IMR-90 (cell line): ENCODE measurements around the gene ITGB5. TPM values are rescaled to one million over a fixed set of nuclear protein-coding genes. Genes with fewer than 3 reads are reported as not detected.

Source experiments
- ATAC-seq: fragments of 200-7000 bp; cut with Tn5 transposase; 2 replicates; pipeline ENCODE4 v1.9.1; 2020; ENCODE audit warnings: low read depth, mild to moderate bottlenecking, moderate library complexity
- BruUV-seq: library from RNA; stranded (reverse); fragments of 400-500 nt; replicated peaks from 2 replicates; lab custom pipeline; 2021; lab: Mats Ljungman, UMichigan
- CTCF ChIA-PET: fragments of 300-600 bp; formaldehyde crosslinking; extraction: SDS; loops from one replicate; lab custom pipeline; 2021; ENCODE audit warnings: antibody characterized with exemption; lab: Yijun Ruan, JAX
- POLR2A ChIA-PET: fragments of 300-600 bp; sonication (Branson Sonifier 250); formaldehyde crosslinking; loops from one replicate; lab custom pipeline; 2022; ENCODE audit warnings: antibody characterized with exemption; ENCODE audit not compliant: unreplicated experiment; lab: Charles Lee
- DNase-seq: peaks from one replicate; pipeline ENCODE4 v3.0.0; 2013
- H2AFZ ChIP-seq: replicated peaks from 2 replicates; pipeline ENCODE3; 2013; ENCODE audit warnings: low read length, mild to moderate bottlenecking; ENCODE audit not compliant: poor library complexity
- H2AK5ac ChIP-seq: 2 replicates; pipeline ENCODE4 v1.6.1; 2013; ENCODE audit warnings: low read depth, low read length, inconsistent platforms
- H2AK9ac ChIP-seq: replicated peaks from 2 replicates; pipeline ENCODE3; 2013; ENCODE audit warnings: mild to moderate bottlenecking, low read depth, low read length, moderate library complexity; ENCODE audit not compliant: poor library complexity
- H2BK120ac ChIP-seq: 2 replicates; pipeline ENCODE4 v1.6.1; 2013; ENCODE audit warnings: low read depth, low read length, inconsistent platforms
- H2BK15ac ChIP-seq: 3 replicates; pipeline ENCODE4 v1.6.1; 2013; ENCODE audit warnings: low read depth, low read length, inconsistent platforms
- H2BK20ac ChIP-seq: 2 replicates; pipeline ENCODE4 v1.6.1; 2013; ENCODE audit warnings: low read depth, mild to moderate bottlenecking, inconsistent platforms, low read length, moderate library complexity
- H2BK5ac ChIP-seq: 2 replicates; pipeline ENCODE4 v1.6.1; 2013; ENCODE audit warnings: mild to moderate bottlenecking, low read depth, low read length, inconsistent platforms; ENCODE audit not compliant: poor library complexity, severe bottlenecking
- H3K14ac ChIP-seq: replicated peaks from 2 replicates; pipeline ENCODE4 v1.6.1; 2013; ENCODE audit warnings: low read depth, low read length, inconsistent platforms
- H3K18ac ChIP-seq: 2 replicates; pipeline ENCODE4 v1.6.1; 2013; ENCODE audit warnings: low read depth, low read length, control low read depth
- H3K23ac ChIP-seq: 2 replicates; pipeline ENCODE4 v1.6.1; 2013; ENCODE audit warnings: low read depth, low read length, inconsistent platforms
- H3K27ac ChIP-seq: 2 replicates; pipeline ENCODE4 v1.5.1; 2013; ENCODE audit warnings: mild to moderate bottlenecking, control low read depth, low read length; ENCODE audit not compliant: insufficient read depth
- H3K27me3 ChIP-seq: 2 replicates; pipeline ENCODE4 v1.6.1; 2013; ENCODE audit warnings: low read length; ENCODE audit not compliant: control insufficient read depth, insufficient read depth
- H3K36me3 ChIP-seq: 2 replicates; pipeline ENCODE4 v1.6.1; 2013; ENCODE audit warnings: low read length, mixed read lengths; ENCODE audit not compliant: control insufficient read depth, insufficient read depth
- H3K4ac ChIP-seq: 2 replicates; pipeline ENCODE4 v1.6.1; 2013; ENCODE audit warnings: low read depth, low read length, inconsistent platforms
- H3K4me1 ChIP-seq: 2 replicates; pipeline ENCODE4 v1.6.1; 2013; ENCODE audit warnings: low read length, mixed read lengths; ENCODE audit not compliant: control insufficient read depth, insufficient read depth
- H3K4me2 ChIP-seq: 2 replicates; pipeline ENCODE4 v1.6.1; 2013; ENCODE audit warnings: low read depth, mild to moderate bottlenecking, control low read depth, low read length, moderate library complexity
- H3K4me3 ChIP-seq: 2 replicates; pipeline ENCODE4 v1.5.1; 2013; ENCODE audit warnings: low read depth, mild to moderate bottlenecking, control low read depth, low read length, moderate library complexity; ENCODE audit not compliant: insufficient read depth
- H3K56ac ChIP-seq: 2 replicates; pipeline ENCODE4 v1.6.1; 2013; ENCODE audit warnings: low read length, inconsistent platforms; ENCODE audit not compliant: insufficient read depth; ENCODE audit errors: extremely low read depth
- H3K79me1 ChIP-seq, 2 experiments: 2 replicates each; pipeline ENCODE4 v1.6.1; 2013; ENCODE audit warnings: low read length in 2 of 2, inconsistent platforms in 1 of 2, low read depth in 1 of 2
- H3K9ac ChIP-seq: 2 replicates; pipeline ENCODE4 v1.6.1; 2013; ENCODE audit warnings: low read depth, low read length, control low read depth
- H3K9me1 ChIP-seq: 2 replicates; pipeline ENCODE4 v1.6.1; 2013; ENCODE audit warnings: low read length, inconsistent platforms; ENCODE audit not compliant: insufficient read depth
- H3K9me3 ChIP-seq: 2 replicates; pipeline ENCODE4 v1.6.1; 2013; ENCODE audit warnings: low read length; ENCODE audit not compliant: control insufficient read depth, insufficient read depth
- H4K20me1 ChIP-seq: 2 replicates; pipeline ENCODE4 v1.6.1; 2013; ENCODE audit warnings: low read length, inconsistent platforms; ENCODE audit not compliant: insufficient read depth
- H4K5ac ChIP-seq: 2 replicates; pipeline ENCODE4 v1.6.1; 2013; ENCODE audit warnings: mild to moderate bottlenecking, low read depth, low read length, control low read depth
- H4K8ac ChIP-seq, 2 experiments: 2 replicates each; pipeline ENCODE4 v1.6.1; 2013; ENCODE audit warnings: low read depth in 2 of 2, low read length in 2 of 2, control low read depth in 1 of 2, inconsistent platforms in 1 of 2
- H4K91ac ChIP-seq: 2 replicates; pipeline ENCODE4 v1.6.1; 2013; ENCODE audit warnings: low read depth, low read length, inconsistent platforms; ENCODE audit not compliant: insufficient read depth
- MAZ ChIP-seq: IDR thresholded peaks from 2 replicates; pipeline ENCODE4 v1.6.1; 2012; ENCODE audit warnings: low read depth, mild to moderate bottlenecking, low read length, improper control_type of control experiment, moderate library complexity, borderline replicate concordance
- RAD21 ChIP-seq: IDR thresholded peaks from 2 replicates; pipeline ENCODE4 v1.6.1; 2012; ENCODE audit warnings: low read length, improper control_type of control experiment
- WGBS, 2 experiments: methylation state at CpG; one replicate each; pipeline versions ENCODE4 v1.1.5 to v1.1.7; 2013; ENCODE audit warnings: missing lambda C conversion rate in 2 of 2; ENCODE audit not compliant: insufficient read length in 1 of 2; ENCODE audit errors: extremely low coverage in 2 of 2; 5-methylcytosine and 5-hydroxymethylcytosine counted together
- dilution Hi-C: fragments of 300-500 bp; cut with HindIII; formaldehyde crosslinking; loops from one replicate; pipeline ENCODE4 v1.14.3; 2018; ENCODE audit warnings: low sequenced_read_pairs; ENCODE audit not compliant: unreplicated experiment
- in situ Hi-C: fragments of 300-500 bp; cut with MboI; formaldehyde crosslinking; loops from 3 replicates; pipeline ENCODE4 v1.14.3; 2019; ENCODE audit warnings: low sequenced_read_pairs, inconsistent platforms, mixed read lengths
- intact Hi-C: fragments of 100-400 bp; cut with micrococcal nuclease; formaldehyde crosslinking; loops from 2 replicates; pipeline ENCODE4 v1.10.0; 2022
- polyA plus RNA-seq, 3 experiments: library from polyadenylated mRNA; depleted of rRNA; stranded (reverse); fragments of >200 nt; gene quantifications; 2 replicates each; pipeline ENCODE4 v1.2.3, GENCODE V29; 2012; ENCODE audit warnings: low replicate concordance in 1 of 3
- total RNA-seq: library from RNA; depleted of rRNA; stranded (reverse); fragments of >200 nt; gene quantifications from 2 replicates; pipeline ENCODE4 v1.2.3, GENCODE V29; 2012

The ITGB5 gene
- total and polyA plus RNA-seq, 2 of the 4 experiments (the other 2 are of a cell fraction) = 85.0 to 101 TPM

DNA sequence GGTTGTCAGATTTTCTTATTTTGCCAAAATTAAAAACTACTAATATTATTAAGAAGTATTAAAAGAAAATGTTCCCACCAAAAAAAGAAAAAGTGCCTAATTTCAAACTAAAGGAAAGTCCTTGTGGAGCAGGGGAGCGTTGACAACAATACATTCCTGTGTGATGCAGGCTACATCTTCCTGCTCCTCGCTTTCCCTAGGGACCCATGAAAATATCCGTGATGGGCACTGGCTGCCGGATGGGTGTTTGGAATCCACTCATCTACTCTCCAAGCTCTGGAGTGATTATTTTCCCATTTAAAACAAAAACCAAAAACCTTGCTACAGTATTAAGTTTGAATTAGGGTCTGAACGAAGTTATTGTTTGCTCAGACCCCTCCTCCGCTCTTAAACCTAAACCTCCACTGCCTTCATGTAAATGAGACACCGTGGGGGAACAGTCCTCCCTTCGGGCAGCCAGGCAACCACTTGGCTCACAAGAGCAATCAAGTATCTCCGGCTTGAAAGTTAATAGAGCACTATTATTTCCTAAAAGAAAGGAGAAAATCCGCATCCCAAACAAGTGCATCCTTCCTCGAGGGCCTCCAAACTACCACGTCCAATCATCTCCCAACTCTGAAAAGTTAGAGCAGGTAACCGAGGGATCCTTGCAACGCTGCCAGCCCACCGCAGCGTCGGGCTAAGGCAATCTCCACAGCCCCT lies 1.5 kb downstream of the ITGB5 start:
- POLR2A ChIA-PET = interaction anchor here (0.7 kb wide), 1 partner anchor 52 kb away, joined by 4 read pairs; no protein-coding TSS in a partner anchor
- intact Hi-C loops = loop anchor here (1.0 to 5.0 kb wide), 3 partner anchors 53 to 123 kb away; no protein-coding TSS in a partner anchor
- Histone ChIP-seq H3K79me1 (peaks cover 11 to 52% of the 10 kb centered on the region in 2 experiments; a peak in 3 of 4 replicates), H4K91ac (peak overlapping the region; percentile 67), H3K14ac (peak overlapping the region; percentile 83), H2BK120ac (peak overlapping the region; percentile 59), H3K4me3 (peak overlapping the region; percentile 92), H2BK5ac (peak overlapping the region; percentile 73), H2AK5ac (peak overlapping the region; percentile 93), H3K27me3 (no peaks in the 10 kb centered on the region), H3K4me2 (peak overlapping the region; percentile 84), H3K4me1 (peaks cover 18% of the 10 kb centered on the region), H3K9ac (peak overlapping the region; percentile 83), H2BK20ac (peak overlapping the region; percentile 30), H3K18ac (peak overlapping the region; percentile 21), H2BK15ac (peak overlapping the region; percentile 72), H4K20me1 (no peaks in the 10 kb centered on the region), H2AFZ (peak overlapping the region; percentile 98), H3K9me3 (no peaks in the 10 kb centered on the region), H4K8ac (peak overlapping the region; percentile 62 to 76), H3K23ac (peak overlapping the region; percentile 61), H4K5ac (peak overlapping the region; percentile 21; the same call in 1 of the 2 replicates), H3K9me1 (peaks cover 30% of the 10 kb centered on the region), H3K36me3 (no peaks in the 10 kb centered on the region; the same call in none of the 2 replicates), H3K56ac (peak overlapping the region; percentile 54), H3K4ac (peak overlapping the region; percentile 82), H2AK9ac (peak overlapping the region; percentile 96), H3K27ac (peak overlapping the region; percentile 72)
- no TSS peak for BruUV-seq
- ATAC-seq = no peak
- dilution Hi-C loops = loop anchor here (25.0 kb wide), 1 partner anchor 123 kb away; no protein-coding TSS in a partner anchor
- DNase-seq = no peak
- WGBS, 2 experiments = no CpG with 5 or more reads among the region's 17 CpGs
- CTCF ChIA-PET = interaction anchor here (0.6 to 0.7 kb wide), 2 partner anchors 124 to 198 kb away, joined by 3 to 5 read pairs; no protein-coding TSS in a partner anchor
- in situ Hi-C loops = no loop called here
- TF ChIP-seq RAD21 (no peak), MAZ (0 out of 2 replicates have a peak, but pooled peaks have one; percentile 6)
